Sigmoid colon (tissue), 4 donors: ENCODE measurements around the gene MON1B.

Experiments
- CTCF ChIP-seq, 4 experiments: fragments of 450-650 bp in 3 of 4; fragments of 200-600 bp in 1 of 4; IDR thresholded peaks; one replicate each; pipeline ENCODE4 v1.5.1; 2016 to 2019; ENCODE audit warnings: antibody characterized with exemption in 4 of 4, mild to moderate bottlenecking in 3 of 4, moderate library complexity in 2 of 4
- EP300 ChIP-seq, 4 donors: sonication (generic); formaldehyde crosslinking; IDR thresholded peaks; one replicate each; pipeline ENCODE4 v1.6.1; 2017; ENCODE audit warnings: antibody characterized with exemption in 4 of 4
- POLR2A ChIP-seq, 2 donors: fragments of 450-650 bp; IDR thresholded peaks; one replicate each; pipeline ENCODE4 v1.6.1; 2016; ENCODE audit warnings: antibody characterized with exemption in 2 of 2, mild to moderate bottlenecking in 2 of 2, moderate library complexity in 2 of 2
- POLR2AphosphoS5 ChIP-seq, 4 donors: sonication (generic); formaldehyde crosslinking; IDR thresholded peaks; one replicate each; pipeline ENCODE4 v1.6.1; 2017; ENCODE audit warnings: antibody characterized with exemption in 4 of 4

GRCh38 chr16:77214411-77215138 lies 23.6 kb downstream of the MON1B start:
- TF ChIP-seq CTCF (IDR thresholded peaks at IDR 0.05) (no peak), EP300 (IDR thresholded peaks at IDR 0.05) (no peak), POLR2AphosphoS5 (IDR thresholded peaks at IDR 0.05) (no peak), POLR2A (IDR thresholded peaks at IDR 0.05) (no peak)
